ENCODE measurements around the gene ZMIZ2. TPM values are rescaled to one million over a fixed set of nuclear protein-coding genes. Genes with fewer than 3 reads are reported as not detected.

The ZMIZ2 gene
- total RNA-seq, 2 donors from 2014 or later = 85.6 to 98.2 TPM

GRCh38 chr7:44760034-44760580 is 11.5 kb downstream of the ZMIZ2 start:
- peaks cover 24% of the 10 kb centered on the region for H3K36me3 ChIP-seq (ENCODE audit: control insufficient read depth, insufficient read depth, low read length)
- peak; percentile 26 for DNase-seq
- no peaks in the 10 kb centered on the region for H3K9me3 ChIP-seq (ENCODE audit: control insufficient read depth, low read length)

GRCh38 chr7:44761207-44762161 is 12.8 kb downstream of the ZMIZ2 start:
- no peaks in the 10 kb centered on the region for H3K4me1 Mint-ChIP-seq
- H3K27ac Mint-ChIP-seq = no peak overlapping the region
- peaks cover 51% of the 10 kb centered on the region for H3K36me3 Mint-ChIP-seq (ENCODE audit: low read depth)

More at GRCh38 chr7:44760034-44760580, 11.5 kb downstream of the ZMIZ2 start:
- no peak overlapping the region for H3K4me3 Mint-ChIP-seq
- no peak overlapping the region for H3K27ac Mint-ChIP-seq
- H3K4me1 Mint-ChIP-seq = no peaks in the 10 kb centered on the region
- H3K9me3 Mint-ChIP-seq = no peaks in the 10 kb centered on the region
- Histone ChIP-seq H3K9ac (ENCODE audit: extremely low read depth, low read length, poor library complexity, severe bottlenecking) (no peak overlapping the region), H3K27me3 (ENCODE audit: control insufficient read depth, insufficient read depth, low read length, poor library complexity, severe bottlenecking) (no peaks in the 10 kb centered on the region), H3K4me3 (ENCODE audit: low read length) (no peak overlapping the region), H3K27ac (ENCODE audit: low read depth, low read length) (no peak overlapping the region), H3K4me1 (ENCODE audit: control insufficient read depth, insufficient read depth, low read length) (no peaks in the 10 kb centered on the region)
- TF ChIP-seq CTCF (conservative IDR thresholded peaks at IDR 0.05) = no peak
- no peaks in the 10 kb centered on the region for H3K27me3 Mint-ChIP-seq (ENCODE audit: insufficient read depth)
- WGBS, 2 experiments (ENCODE audit: insufficient coverage in 1 of 2, insufficient read length in 1 of 2) = 92 to 94% methylated on average over 5 to 18 of the region's 18 CpGs
- H3K36me3 Mint-ChIP-seq (ENCODE audit: low read depth) = peaks cover 44% of the 10 kb centered on the region

GRCh38 chr7:44762300-44762699 is 13.7 kb downstream of the ZMIZ2 start:
- Histone ChIP-seq H3K36me3 (ENCODE audit: control insufficient read depth, insufficient read depth, low read length) (peaks cover 43% of the 10 kb centered on the region), H3K9ac (ENCODE audit: extremely low read depth, low read length, poor library complexity, severe bottlenecking) (no peak overlapping the region), H3K4me3 (ENCODE audit: low read length) (no peak overlapping the region), H3K27ac (ENCODE audit: low read depth, low read length) (no peak overlapping the region), H3K4me1 (ENCODE audit: control insufficient read depth, insufficient read depth, low read length) (no peaks in the 10 kb centered on the region), H3K27me3 (ENCODE audit: control insufficient read depth, insufficient read depth, low read length, poor library complexity, severe bottlenecking) (no peaks in the 10 kb centered on the region), H3K9me3 (ENCODE audit: control insufficient read depth, low read length) (no peaks in the 10 kb centered on the region)
- Mint-ChIP-seq H3K9me3 (no peaks in the 10 kb centered on the region), H3K4me3 (no peak overlapping the region), H3K27me3 (ENCODE audit: insufficient read depth) (no peaks in the 10 kb centered on the region), H3K4me1 (no peaks in the 10 kb centered on the region), H3K36me3 (ENCODE audit: low read depth) (peaks cover 53% of the 10 kb centered on the region), H3K27ac (no peak overlapping the region)
- DNase-seq = no peak
- WGBS, 2 experiments (ENCODE audit: insufficient coverage in 1 of 2, insufficient read length in 1 of 2) = 90 to 95% methylated on average over 7 to 9 of the region's 9 CpGs
- no peak for TF ChIP-seq CTCF (conservative IDR thresholded peaks at IDR 0.05)

More at GRCh38 chr7:44761207-44762161, 12.8 kb downstream of the ZMIZ2 start:
- H3K4me1 ChIP-seq (ENCODE audit: control insufficient read depth, insufficient read depth, low read length) = no peaks in the 10 kb centered on the region
- no peak for TF ChIP-seq CTCF (conservative IDR thresholded peaks at IDR 0.05)
- H3K4me3 ChIP-seq (ENCODE audit: low read length) = no peak overlapping the region
- Mint-ChIP-seq H3K9me3 (no peaks in the 10 kb centered on the region), H3K4me3 (no peak overlapping the region), H3K27me3 (ENCODE audit: insufficient read depth) (no peaks in the 10 kb centered on the region)
- H3K27me3 ChIP-seq (ENCODE audit: control insufficient read depth, insufficient read depth, low read length, poor library complexity, severe bottlenecking) = no peaks in the 10 kb centered on the region
- H3K36me3 ChIP-seq (ENCODE audit: control insufficient read depth, insufficient read depth, low read length) = peaks cover 36% of the 10 kb centered on the region
- H3K9me3 ChIP-seq (ENCODE audit: control insufficient read depth, low read length) = no peaks in the 10 kb centered on the region
- no peak overlapping the region for H3K9ac ChIP-seq (ENCODE audit: extremely low read depth, low read length, poor library complexity, severe bottlenecking)
- no peak overlapping the region for H3K27ac ChIP-seq (ENCODE audit: low read depth, low read length)
- DNase-seq = peak; percentile 71
- WGBS, 2 experiments (ENCODE audit: insufficient coverage in 1 of 2, insufficient read length in 1 of 2) = 94 to 98% methylated on average over 27 to 48 of the region's 48 CpGs
